H1 (cell line): ENCODE measurements around the gene SMO. TPM values are rescaled to one million over a fixed set of nuclear protein-coding genes. Genes with fewer than 3 reads are reported as not detected.

Experiments
- CTCF ChIA-PET: fragments of 300-600 bp; sonication (Branson Sonifier 250); formaldehyde crosslinking; loops from one replicate; lab custom pipeline; 2021; ENCODE audit not compliant: partially characterized antibody; lab: Charles Lee
- POLR2A ChIA-PET: fragments of 300-600 bp; sonication (Branson Sonifier 250); formaldehyde crosslinking; loops from one replicate; lab custom pipeline; 2021; ENCODE audit warnings: inconsistent platforms; ENCODE audit not compliant: partially characterized antibody; lab: Charles Lee
- DNase-seq, 2 experiments: peaks; one replicate each; pipeline versions ENCODE4 v3.0.0 to v3.0.0-alpha.2; 2010 to 2022; ENCODE audit warnings: low spot score in 2 of 2, low read depth in 1 of 2, mixed read lengths in 1 of 2
- FAIRE-seq: peaks from 2 replicates; lab custom pipeline; 2011; peaks lifted over from hg19 to GRCh38; lab: Jason Lieb, UNC
- H2AFZ ChIP-seq: 2 replicates; pipeline ENCODE4 v1.8.1; 2012; ENCODE audit warnings: low read length, inconsistent platforms
- H2AK5ac ChIP-seq: 2 replicates; pipeline ENCODE4 v1.6.1; 2013; ENCODE audit warnings: low read depth, low read length
- H2BK120ac ChIP-seq: replicated peaks from 2 replicates; pipeline ENCODE3; 2013; ENCODE audit warnings: low read depth, low read length, inconsistent platforms
- H2BK12ac ChIP-seq: 2 replicates; pipeline ENCODE4 v1.6.1; 2013; ENCODE audit warnings: low read depth, low read length
- H2BK15ac ChIP-seq: 2 replicates; pipeline ENCODE4 v1.6.1; 2013; ENCODE audit warnings: low read length
- H2BK20ac ChIP-seq: 2 replicates; pipeline ENCODE4 v1.6.1; 2013; ENCODE audit warnings: low read length
- H2BK5ac ChIP-seq: 2 replicates; pipeline ENCODE4 v1.6.1; 2013; ENCODE audit warnings: low read depth, low read length
- H3K14ac ChIP-seq: 2 replicates; pipeline ENCODE4 v1.6.1; 2013; ENCODE audit warnings: inconsistent platforms; ENCODE audit not compliant: insufficient read length
- H3K18ac ChIP-seq: 2 replicates; pipeline ENCODE4 v1.6.1; 2013; ENCODE audit warnings: low read length; ENCODE audit errors: extremely low read depth
- H3K23ac ChIP-seq: 2 replicates; pipeline ENCODE4 v1.6.1; 2013; ENCODE audit warnings: inconsistent platforms; ENCODE audit not compliant: insufficient read length
- H3K23me2 ChIP-seq: 2 replicates; pipeline ENCODE4 v1.6.1; 2013; ENCODE audit warnings: low read depth, low read length
- H3K27ac ChIP-seq: 2 replicates; pipeline ENCODE4 v1.6.1; 2011; ENCODE audit warnings: low read depth, low read length, inconsistent platforms
- H3K27me3 ChIP-seq, 4 experiments: replicated peaks in 1 of 4; 1 replicate in 1 of 4; 2 replicates in 3 of 4; pipeline versions ENCODE4 v1.6.1 to v1.8.1; 2011 to 2013; ENCODE audit warnings: low read length in 3 of 4, mild to moderate bottlenecking in 3 of 4, inconsistent platforms in 2 of 4, mixed read lengths in 2 of 4, moderate library complexity in 1 of 4; ENCODE audit not compliant: control insufficient read depth in 3 of 4, insufficient read depth in 3 of 4; ENCODE audit errors: extremely low read depth in 1 of 4
- H3K36me3 ChIP-seq, 4 experiments: 2 replicates each; pipeline versions ENCODE4 v1.6.1 to v1.8.1; 2011 to 2013; ENCODE audit warnings: mild to moderate bottlenecking in 4 of 4, low read length in 3 of 4, moderate library complexity in 2 of 4, control low read depth in 1 of 4, inconsistent platforms in 1 of 4; ENCODE audit not compliant: insufficient read depth in 4 of 4, control insufficient read depth in 2 of 4
- H3K4ac ChIP-seq: replicated peaks from 2 replicates; pipeline ENCODE3; 2013; ENCODE audit warnings: low read length, low read depth, mixed read lengths, inconsistent platforms; ENCODE audit not compliant: insufficient read length
- H3K4me1 ChIP-seq, 4 experiments: replicated peaks in 1 of 4; 1 replicate in 1 of 4; 2 replicates in 3 of 4; pipeline versions ENCODE4 v1.6.1 to v1.8.1; 2011 to 2013; ENCODE audit warnings: low read length in 3 of 4, inconsistent platforms in 2 of 4, mixed read lengths in 1 of 4; ENCODE audit not compliant: insufficient read depth in 4 of 4, control insufficient read depth in 3 of 4
- H3K4me2 ChIP-seq, 2 experiments: 2 replicates each; pipeline versions ENCODE4 v1.6.1 to v1.8.1; 2011 to 2013; ENCODE audit warnings: low read depth in 2 of 2, low read length in 2 of 2, control low read depth in 1 of 2, inconsistent platforms in 1 of 2, mild to moderate bottlenecking in 1 of 2; ENCODE audit not compliant: insufficient read depth in 1 of 2
- H3K4me3 ChIP-seq, 4 experiments: fragments of 200-600, 300-600 bp in 1 of 4; sonication (generic), shearing (Covaris generic), sonication (Bioruptor Twin) in 1 of 4; 2 replicates each; pipeline versions ENCODE4 v1.5.1 to v1.8.1; 2011 to 2016; ENCODE audit warnings: low read length in 4 of 4, low read depth in 3 of 4, control low read depth in 2 of 4, inconsistent platforms in 2 of 4, mild to moderate bottlenecking in 2 of 4, mixed read lengths in 1 of 4, moderate library complexity in 1 of 4; ENCODE audit not compliant: insufficient read depth in 2 of 4; ENCODE audit errors: extremely low read depth in 1 of 4
- H3K56ac ChIP-seq: replicated peaks from 2 replicates; pipeline ENCODE3; 2013; ENCODE audit warnings: low read depth, mild to moderate bottlenecking, mixed read lengths, low read length, inconsistent platforms; ENCODE audit not compliant: insufficient read length
- H3K79me1 ChIP-seq: 2 replicates; pipeline ENCODE4 v1.6.1; 2013; ENCODE audit warnings: low read depth, low read length, control low read depth
- H3K79me2 ChIP-seq, 2 experiments: 2 replicates each; pipeline versions ENCODE4 v1.6.1 to v1.8.1; 2012 to 2013; ENCODE audit warnings: low read length in 2 of 2, mild to moderate bottlenecking in 2 of 2, inconsistent platforms in 1 of 2; ENCODE audit not compliant: insufficient read depth in 2 of 2, control insufficient read depth in 1 of 2
- H3K9ac ChIP-seq, 4 experiments: replicated peaks in 1 of 4; 1 replicate in 1 of 4; 2 replicates in 3 of 4; pipeline versions ENCODE4 v1.6.1 to v1.8.1; 2011 to 2013; ENCODE audit warnings: low read depth in 3 of 4, low read length in 3 of 4, control low read depth in 2 of 4, mild to moderate bottlenecking in 2 of 4, moderate library complexity in 2 of 4, inconsistent platforms in 1 of 4; ENCODE audit errors: extremely low read depth in 1 of 4
- H3K9me3 ChIP-seq, 2 experiments: 2 replicates each; pipeline versions ENCODE4 v1.6.1 to v1.8.1; 2012 to 2013; ENCODE audit warnings: mild to moderate bottlenecking in 2 of 2, moderate library complexity in 2 of 2, control low read depth in 1 of 2, inconsistent platforms in 1 of 2, low read depth in 1 of 2, low read length in 1 of 2, mixed read lengths in 1 of 2; ENCODE audit not compliant: insufficient read depth in 2 of 2
- H4K20me1 ChIP-seq, 2 experiments: replicated peaks in 1 of 2; 2 replicates each; pipeline versions ENCODE3 to v1.8.1; 2011 to 2013; ENCODE audit warnings: inconsistent platforms in 2 of 2, low read length in 2 of 2, mild to moderate bottlenecking in 1 of 2; ENCODE audit not compliant: insufficient read depth in 2 of 2, control insufficient read depth in 1 of 2
- H4K5ac ChIP-seq: 2 replicates; pipeline ENCODE4 v1.6.1; 2013; ENCODE audit warnings: low read length, low read depth, mixed read lengths, inconsistent platforms; ENCODE audit not compliant: insufficient read length
- H4K8ac ChIP-seq: 2 replicates; pipeline ENCODE4 v1.8.0; 2013; ENCODE audit warnings: mild to moderate bottlenecking, moderate library complexity, low read length, inconsistent platforms; ENCODE audit not compliant: insufficient read depth; ENCODE audit errors: extremely low read depth
- H4K91ac ChIP-seq: replicated peaks from 2 replicates; pipeline ENCODE3; 2013; ENCODE audit warnings: low read length, mixed read lengths, inconsistent platforms; ENCODE audit not compliant: insufficient read length
- CBX8 ChIP-seq: fragments of 300-800, 300-1000 bp; sonication (generic); IDR thresholded peaks from 2 replicates; pipeline ENCODE4 v1.7.1; 2016; ENCODE audit warnings: low read depth, low read length, borderline replicate concordance
- GABPA ChIP-seq: IDR thresholded peaks from 2 replicates; pipeline ENCODE4 v1.6.1; 2011; ENCODE audit warnings: mild to moderate bottlenecking, low read length, moderate library complexity, borderline replicate concordance; ENCODE audit not compliant: insufficient read depth
- RXRA ChIP-seq: IDR thresholded peaks from 2 replicates; pipeline ENCODE4 v1.6.1; 2011; ENCODE audit warnings: low read depth, mild to moderate bottlenecking, low read length, moderate library complexity; ENCODE audit not compliant: insufficient read depth
- SAP30 ChIP-seq: fragments of 300-600 bp; sonication (generic); IDR thresholded peaks from 2 replicates; pipeline ENCODE4 v1.7.1; 2012; ENCODE audit warnings: low read length, moderate library complexity, mild to moderate bottlenecking, inconsistent platforms; ENCODE audit not compliant: insufficient read depth, insufficient replicate concordance
- SUZ12 ChIP-seq: fragments of 200-600 bp; sonication (generic); IDR thresholded peaks from 2 replicates; pipeline ENCODE4 v1.6.1; 2012; ENCODE audit warnings: mild to moderate bottlenecking, inconsistent platforms, low read length, moderate library complexity, mixed read lengths
- WGBS, 2 experiments: shearing (Covaris generic) in 1 of 2; methylation state at CpG; one replicate each; pipeline versions ENCODE4 v1.1.6 to v1.1.7; 2013 to 2015; ENCODE audit warnings: low lambda C conversion rate in 2 of 2, mixed read lengths in 2 of 2, inconsistent platforms in 1 of 2, low coverage in 1 of 2, missing lambda C conversion rate in 1 of 2; ENCODE audit not compliant: insufficient replicate concordance in 2 of 2, insufficient coverage in 1 of 2, insufficient read length in 1 of 2; ENCODE audit errors: extremely low coverage in 1 of 2, missing lambda C conversion rate in 1 of 2; 5-methylcytosine and 5-hydroxymethylcytosine counted together
- polyA plus RNA-seq, 7 experiments: library from polyadenylated mRNA; depleted of rRNA in 3 of 7; stranded (reverse) in 5 of 7; unstranded in 2 of 7; fragments of >200 nt in 5 of 7; fragments of 200-250 nt in 2 of 7; gene quantifications; 1 replicate in 5 of 7; 2 replicates in 1 of 7; 4 replicates in 1 of 7; pipeline versions ENCODE4 v1.2.1 to v1.2.3, GENCODE V29; 2011 to 2013; ENCODE audit warnings: missing spikeins in 2 of 7, mixed read lengths in 2 of 7
- total RNA-seq: library from RNA; stranded (reverse); fragmentation: NEBNext Ultra II Directional; extraction: Animal tissue kit (Norgen Biotek cat#: 25700); gene quantifications from 2 replicates; pipeline ENCODE4 v1.2.1, GENCODE V29; 2021

SMO gene
- total and polyA plus RNA-seq, 2 of the 8 experiments (the other 6 are each of a cell fraction or from before 2014, with no cell fraction given): 64.5 to 67.6 TPM

GRCh38 chr7:129197771-129198170 is 9.3 kb downstream of the SMO start:
- Histone ChIP-seq H3K27ac (no peak overlapping the region), H2BK5ac (no peak overlapping the region), H3K56ac (no peak overlapping the region), H3K18ac (no peak overlapping the region), H3K27me3 (no peaks in the 10 kb centered on the region), H2BK20ac (no peak overlapping the region), H2BK12ac (no peak overlapping the region), H3K79me1 (peaks cover 9% of the 10 kb centered on the region), H3K36me3 (peaks cover 0 to 3% (median 0%) of the 10 kb centered on the region in 4 experiments; a peak in 3 of 8 replicates), H4K91ac (no peak overlapping the region), H3K4ac (no peak overlapping the region), H3K23ac (no peak overlapping the region), H2AFZ (no peak overlapping the region), H2BK120ac (no peak overlapping the region), H3K23me2 (no peaks in the 10 kb centered on the region), H3K9me3 (no peaks in the 10 kb centered on the region), H3K4me1 (no peaks in the 10 kb centered on the region), H3K9ac (no peak overlapping the region), H3K4me2 (no peak overlapping the region), H3K14ac (no peak overlapping the region), H4K5ac (no peak overlapping the region), H4K20me1 (peaks cover 0 to 6% of the 10 kb centered on the region in 2 experiments), H2BK15ac (no peak overlapping the region), H3K79me2 (peaks cover 4 to 77% of the 10 kb centered on the region in 2 experiments), H4K8ac (no peak overlapping the region), H3K4me3 (no peak overlapping the region), H2AK5ac (no peak overlapping the region)
- 95% methylated on average over 4 of the region's 4 CpGs; no CpG with 5 or more reads in 1 of the 2 experiments for WGBS, 2 experiments
- ChIA-PET POLR2A (interaction anchor here (1.4 to 1.5 kb wide), 2 partner anchors 10 to 28 kb away, joined by 3 to 4 read pairs; no protein-coding TSS in a partner anchor), CTCF (interaction anchor here (0.9 to 2.2 kb wide), 4 partner anchors 14 to 34 kb away, joined by 3 to 6 read pairs (median 4); no protein-coding TSS in a partner anchor)
- FAIRE-seq (no peak), DNase-seq (no peak)
- TF ChIP-seq SUZ12 (no peak), GABPA (no peak), CBX8 (no peak), RXRA (no peak), SAP30 (no peak)
